Ishikawa (cell line): ENCODE data around the gene RWDD2A.

Experiments
- REST ChIP-seq: IDR thresholded peaks from 2 replicates; pipeline ENCODE4 v1.6.1; 2012; ENCODE audit warnings: low read depth, mild to moderate bottlenecking
- TAF1 ChIP-seq: IDR thresholded peaks from 2 replicates; pipeline ENCODE4 v1.6.1; 2012; ENCODE audit warnings: low read depth, mild to moderate bottlenecking

GRCh38 chr6:83215131-83216047, 22.2 kb downstream of the RWDD2A start:
- TF ChIP-seq TAF1 = no peak
- no peak for TF ChIP-seq REST
